ENCODE data around the gene ECSCR. TPM values are rescaled to one million over a fixed set of nuclear protein-coding genes. Genes with fewer than 3 reads are reported as not detected.
"Not testable (repeated sequence)": the region's sequence is repeated elsewhere in the genome, so short reads cannot be mapped to it uniquely, and the experiment has no call there.

The ECSCR gene
- total RNA-seq, 1 experiment from 2014 or later = not detected

GRCh38 chr5:139445325-139446170 is 17.0 kb downstream of the ECSCR start:
- Histone ChIP-seq H3K9me3 (ENCODE audit: low read length) (no peaks in the 10 kb centered on the region), H3K9me2 (replicated peaks; ENCODE audit: insufficient read depth, low read length) (no peaks in the 10 kb centered on the region), H3K4me3 (ENCODE audit: low read length) (no peak overlapping the region), H3K79me2 (ENCODE audit: low read length) (no peaks in the 10 kb centered on the region), H3K36me3 (ENCODE audit: insufficient read depth, low read length) (no peaks in the 10 kb centered on the region), H4K20me1 (ENCODE audit: insufficient read depth, low read depth, low read length) (no peaks in the 10 kb centered on the region), H2AFZ (ENCODE audit: low read length) (no peak overlapping the region), H3K4me2 (ENCODE audit: low read depth, low read length, poor library complexity, severe bottlenecking) (no peak overlapping the region), H3K27ac (ENCODE audit: low read length) (no peak overlapping the region), H3K9ac (ENCODE audit: low read length) (no peak overlapping the region), H3K27me3 (ENCODE audit: low read length) (no peaks in the 10 kb centered on the region), H3K4me1 (ENCODE audit: low read length) (peaks cover 5% of the 10 kb centered on the region; the same call in 1 of the 2 replicates)
- DNase-seq = no peak

DNA sequence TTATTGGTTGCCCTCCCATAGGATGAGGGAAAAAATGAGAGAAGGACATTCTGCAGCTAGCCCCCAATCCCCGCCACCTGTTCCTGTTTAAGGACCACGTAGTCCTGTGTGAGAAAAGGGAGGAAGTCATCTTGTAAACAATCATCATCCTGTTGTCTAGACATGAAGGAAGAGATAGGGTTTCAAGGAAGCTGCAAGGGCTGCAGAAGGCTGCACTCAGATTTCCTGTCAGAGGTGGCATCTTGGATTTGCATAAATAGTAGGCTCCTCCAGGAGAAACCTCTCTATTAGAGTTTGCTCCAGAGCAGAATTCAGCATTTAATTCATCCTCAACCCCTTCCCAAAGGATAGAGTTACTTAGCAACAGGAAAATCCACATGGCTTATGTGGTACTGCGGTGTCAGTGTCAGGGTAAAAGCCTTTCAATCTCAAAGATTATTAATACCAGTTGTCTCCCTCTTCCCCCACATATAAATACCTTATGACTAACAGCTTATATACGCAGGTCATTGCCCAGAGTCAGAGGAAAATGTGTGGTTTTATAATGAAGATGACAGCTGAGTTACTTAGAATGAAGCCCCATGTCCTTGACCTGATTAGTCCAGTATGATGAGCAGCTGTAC is 18.6 kb downstream of the ECSCR start:
- Histone ChIP-seq H2AFZ (ENCODE audit: low read length) (no peak overlapping the region), H3K36me3 (ENCODE audit: insufficient read depth, low read length) (no peaks in the 10 kb centered on the region), H3K27me3 (ENCODE audit: low read length) (no peaks in the 10 kb centered on the region), H3K9ac (ENCODE audit: low read length) (no peak overlapping the region), H4K20me1 (ENCODE audit: insufficient read depth, low read depth, low read length) (no peaks in the 10 kb centered on the region), H3K9me3 (ENCODE audit: low read length) (no peaks in the 10 kb centered on the region), H3K27ac (ENCODE audit: low read length) (no peak overlapping the region), H3K4me1 (ENCODE audit: low read length) (peaks cover 11% of the 10 kb centered on the region), H3K4me2 (ENCODE audit: low read depth, low read length, poor library complexity, severe bottlenecking) (no peak overlapping the region), H3K9me2 (replicated peaks; ENCODE audit: insufficient read depth, low read length) (no peaks in the 10 kb centered on the region), H3K79me2 (ENCODE audit: low read length) (no peaks in the 10 kb centered on the region), H3K4me3 (ENCODE audit: low read length) (no peak overlapping the region)
- DNase-seq = no peak

GRCh38 chr5:139440416-139440815 is 22.1 kb downstream of the ECSCR start:
- not testable (repeated sequence) for H3K27me3 ChIP-seq (ENCODE audit: low read length); H3K9me2 ChIP-seq (replicated peaks; ENCODE audit: insufficient read depth, low read length); H3K79me2 ChIP-seq (ENCODE audit: low read length); H2AFZ ChIP-seq (ENCODE audit: low read length); DNase-seq; H3K36me3 ChIP-seq (ENCODE audit: insufficient read depth, low read length); H3K9ac ChIP-seq (ENCODE audit: low read length); H3K4me2 ChIP-seq (ENCODE audit: low read depth, low read length, poor library complexity, severe bottlenecking); H3K9me3 ChIP-seq (ENCODE audit: low read length); H4K20me1 ChIP-seq (ENCODE audit: insufficient read depth, low read depth, low read length); H3K4me3 ChIP-seq (ENCODE audit: low read length); H3K27ac ChIP-seq (ENCODE audit: low read length)
- H3K4me1 ChIP-seq (ENCODE audit: low read length) = peaks cover 16% of the 10 kb centered on the region

DNA sequence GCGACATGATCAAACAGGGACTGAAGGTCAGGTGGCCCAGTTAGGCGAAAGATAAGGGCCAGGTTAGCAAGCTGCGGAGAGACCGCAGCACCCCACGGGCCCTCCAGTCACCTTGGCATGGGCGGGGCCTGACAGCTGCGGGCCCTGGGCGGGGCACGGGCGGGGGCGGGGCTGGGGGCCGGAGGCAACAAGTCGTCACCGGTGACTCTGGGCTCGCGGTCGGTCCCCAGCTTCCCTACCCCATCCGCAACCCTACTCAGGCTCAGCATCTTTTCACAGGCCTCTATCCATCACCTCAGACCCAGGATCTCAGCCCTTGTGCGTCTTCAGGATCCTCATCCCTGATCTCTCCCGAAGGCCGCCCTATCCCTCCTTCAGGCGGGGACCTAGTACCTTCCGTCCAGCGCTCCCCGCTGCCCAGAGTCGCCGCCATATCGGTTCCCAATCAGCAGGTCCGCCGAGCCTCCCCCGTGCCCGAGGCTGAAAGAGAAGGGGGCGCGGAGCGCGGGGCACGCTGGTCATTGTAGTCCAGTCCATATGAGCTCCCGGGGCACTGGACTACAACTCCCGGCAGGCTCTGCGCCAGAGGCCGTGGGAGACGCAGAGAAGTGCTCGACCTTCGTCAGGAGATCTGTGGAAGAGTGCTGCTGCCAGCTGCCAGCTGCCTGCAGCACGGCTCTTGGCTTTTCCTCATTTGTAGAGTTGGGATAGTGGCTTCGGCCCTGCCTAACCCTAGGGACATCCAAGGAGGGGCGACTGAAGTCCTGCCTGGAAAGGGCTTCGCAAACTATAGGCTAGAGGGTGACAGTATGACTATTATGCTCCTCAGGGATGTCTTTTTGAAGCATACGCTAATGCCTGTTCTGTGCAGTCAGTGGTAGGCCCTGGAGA is 23.3 kb downstream of the ECSCR start, which contains the start of gene DNAJC18:
Gene DNAJC18, minus strand, starts transcription at position 513 of the 891 bp plus-strand sequence. Its CDS starts 80 bp downstream, at position 433.
- Histone ChIP-seq H3K9me2 (replicated peaks; ENCODE audit: insufficient read depth, low read length) (no peaks in the 10 kb centered on the region), H3K27me3 (ENCODE audit: low read length) (no peaks in the 10 kb centered on the region), H3K4me2 (ENCODE audit: low read depth, low read length, poor library complexity, severe bottlenecking) (peak within 1 kb of the TSS; percentile 90), H3K9me3 (ENCODE audit: low read length) (no peaks in the 10 kb centered on the region), H3K4me1 (ENCODE audit: low read length) (peaks cover 16% of the 10 kb centered on the region), H3K9ac (ENCODE audit: low read length) (peak within 1 kb of the TSS; percentile 89), H3K36me3 (ENCODE audit: insufficient read depth, low read length) (no peaks in the 10 kb centered on the region), H3K27ac (ENCODE audit: low read length) (peak within 1 kb of the TSS; percentile 47; the same call in 1 of the 2 replicates), H3K79me2 (ENCODE audit: low read length) (no peaks in the 10 kb centered on the region), H2AFZ (ENCODE audit: low read length) (peak within 1 kb of the TSS; percentile 100), H3K4me3 (ENCODE audit: low read length) (peak within 1 kb of the TSS; percentile 82), H4K20me1 (ENCODE audit: insufficient read depth, low read depth, low read length) (no peaks in the 10 kb centered on the region)
- DNase-seq = peak; percentile 94

GRCh38 chr5:139438707-139439012 is 23.9 kb downstream of the ECSCR start:
- Histone ChIP-seq H3K9me3 (ENCODE audit: low read length) (no peaks in the 10 kb centered on the region), H4K20me1 (ENCODE audit: insufficient read depth, low read depth, low read length) (no peaks in the 10 kb centered on the region), H3K4me3 (ENCODE audit: low read length) (peak overlapping the region; percentile 82), H3K36me3 (ENCODE audit: insufficient read depth, low read length) (no peaks in the 10 kb centered on the region), H3K4me2 (ENCODE audit: low read depth, low read length, poor library complexity, severe bottlenecking) (peak overlapping the region; percentile 90), H3K27ac (ENCODE audit: low read length) (no peak overlapping the region), H3K9me2 (replicated peaks; ENCODE audit: insufficient read depth, low read length) (no peaks in the 10 kb centered on the region), H3K27me3 (ENCODE audit: low read length) (no peaks in the 10 kb centered on the region), H3K4me1 (ENCODE audit: low read length) (peaks cover 12% of the 10 kb centered on the region), H2AFZ (ENCODE audit: low read length) (no peak overlapping the region), H3K79me2 (ENCODE audit: low read length) (no peaks in the 10 kb centered on the region), H3K9ac (ENCODE audit: low read length) (peak overlapping the region; percentile 89)
- no peak for DNase-seq

DNA sequence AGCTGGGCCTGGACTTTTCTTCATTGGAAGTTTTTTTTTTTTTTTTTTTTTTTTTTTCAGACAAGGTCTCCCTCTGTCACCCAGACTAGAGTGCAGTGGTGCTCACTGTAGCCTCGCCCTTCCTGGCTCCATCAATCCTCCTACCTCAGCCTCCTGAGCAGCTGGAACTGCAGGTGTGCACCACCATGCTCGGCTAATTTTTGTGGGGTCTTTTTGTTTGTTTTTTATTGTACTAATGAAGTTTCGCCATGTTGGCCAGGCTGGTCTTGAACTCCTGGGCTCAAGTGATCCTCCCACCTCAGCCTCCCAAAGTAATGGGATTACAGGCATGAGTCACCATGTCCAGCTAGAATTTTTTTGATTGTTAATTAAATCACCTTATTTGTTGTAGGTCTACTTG is 26.9 kb downstream of the ECSCR start:
- no peaks in the 10 kb centered on the region for H3K36me3 ChIP-seq (ENCODE audit: insufficient read depth, low read length)
- H3K4me2 ChIP-seq (ENCODE audit: low read depth, low read length, poor library complexity, severe bottlenecking) = no peak overlapping the region
- no peak for DNase-seq
- H3K9ac ChIP-seq (ENCODE audit: low read length) = no peak overlapping the region
- no peaks in the 10 kb centered on the region for H3K27me3 ChIP-seq (ENCODE audit: low read length)
- no peaks in the 10 kb centered on the region for H3K79me2 ChIP-seq (ENCODE audit: low read length)
- H2AFZ ChIP-seq (ENCODE audit: low read length) = no peak overlapping the region
- no peak overlapping the region for H3K27ac ChIP-seq (ENCODE audit: low read length)
- H3K4me3 ChIP-seq (ENCODE audit: low read length) = no peak overlapping the region
- no peaks in the 10 kb centered on the region for H3K9me3 ChIP-seq (ENCODE audit: low read length)
- no peaks in the 10 kb centered on the region for H3K9me2 ChIP-seq (replicated peaks; ENCODE audit: insufficient read depth, low read length)
- H4K20me1 ChIP-seq (ENCODE audit: insufficient read depth, low read depth, low read length) = no peaks in the 10 kb centered on the region
- H3K4me1 ChIP-seq (ENCODE audit: low read length) = peaks cover 23% of the 10 kb centered on the region

- H3K4me1 ChIP-seq (ENCODE audit: low read length) = peaks cover 12% of the 10 kb centered on the region
- H3K9ac ChIP-seq (ENCODE audit: low read length) = no peak overlapping the region
- no peaks in the 10 kb centered on the region for H3K9me3 ChIP-seq (ENCODE audit: low read length)
- H3K36me3 ChIP-seq (ENCODE audit: insufficient read depth, low read length) = no peaks in the 10 kb centered on the region
- no peak overlapping the region for H2AFZ ChIP-seq (ENCODE audit: low read length)
- H3K4me3 ChIP-seq (ENCODE audit: low read length) = no peak overlapping the region
- H3K27me3 ChIP-seq (ENCODE audit: low read length) = no peaks in the 10 kb centered on the region
- no peak for DNase-seq
- no peaks in the 10 kb centered on the region for H3K9me2 ChIP-seq (replicated peaks; ENCODE audit: insufficient read depth, low read length)
- H3K4me2 ChIP-seq (ENCODE audit: low read depth, low read length, poor library complexity, severe bottlenecking) = peak overlapping the region; percentile 35
- no peaks in the 10 kb centered on the region for H3K79me2 ChIP-seq (ENCODE audit: low read length)
- H4K20me1 ChIP-seq (ENCODE audit: insufficient read depth, low read depth, low read length) = no peaks in the 10 kb centered on the region
- H3K27ac ChIP-seq (ENCODE audit: low read length) = no peak overlapping the region
These were observed 30.8 kb downstream of the ECSCR start for GRCh38 chr5:139431706-139432105.

GRCh38 chr5:139430015-139430414 is 32.5 kb downstream of the ECSCR start:
- no peak overlapping the region for H2AFZ ChIP-seq (ENCODE audit: low read length)
- H4K20me1 ChIP-seq (ENCODE audit: insufficient read depth, low read depth, low read length) = no peaks in the 10 kb centered on the region
- H3K79me2 ChIP-seq (ENCODE audit: low read length) = no peaks in the 10 kb centered on the region
- H3K27me3 ChIP-seq (ENCODE audit: low read length) = no peaks in the 10 kb centered on the region
- no peaks in the 10 kb centered on the region for H3K9me2 ChIP-seq (replicated peaks; ENCODE audit: insufficient read depth, low read length)
- DNase-seq = no peak
- no peaks in the 10 kb centered on the region for H3K36me3 ChIP-seq (ENCODE audit: insufficient read depth, low read length)
- H3K9me3 ChIP-seq (ENCODE audit: low read length) = no peaks in the 10 kb centered on the region
- no peak overlapping the region for H3K4me2 ChIP-seq (ENCODE audit: low read depth, low read length, poor library complexity, severe bottlenecking)
- no peak overlapping the region for H3K4me3 ChIP-seq (ENCODE audit: low read length)
- H3K27ac ChIP-seq (ENCODE audit: low read length) = no peak overlapping the region
- no peak overlapping the region for H3K9ac ChIP-seq (ENCODE audit: low read length)
- peaks cover 12% of the 10 kb centered on the region for H3K4me1 ChIP-seq (ENCODE audit: low read length)
